ENCODE results near the gene RPL34.

DNA sequence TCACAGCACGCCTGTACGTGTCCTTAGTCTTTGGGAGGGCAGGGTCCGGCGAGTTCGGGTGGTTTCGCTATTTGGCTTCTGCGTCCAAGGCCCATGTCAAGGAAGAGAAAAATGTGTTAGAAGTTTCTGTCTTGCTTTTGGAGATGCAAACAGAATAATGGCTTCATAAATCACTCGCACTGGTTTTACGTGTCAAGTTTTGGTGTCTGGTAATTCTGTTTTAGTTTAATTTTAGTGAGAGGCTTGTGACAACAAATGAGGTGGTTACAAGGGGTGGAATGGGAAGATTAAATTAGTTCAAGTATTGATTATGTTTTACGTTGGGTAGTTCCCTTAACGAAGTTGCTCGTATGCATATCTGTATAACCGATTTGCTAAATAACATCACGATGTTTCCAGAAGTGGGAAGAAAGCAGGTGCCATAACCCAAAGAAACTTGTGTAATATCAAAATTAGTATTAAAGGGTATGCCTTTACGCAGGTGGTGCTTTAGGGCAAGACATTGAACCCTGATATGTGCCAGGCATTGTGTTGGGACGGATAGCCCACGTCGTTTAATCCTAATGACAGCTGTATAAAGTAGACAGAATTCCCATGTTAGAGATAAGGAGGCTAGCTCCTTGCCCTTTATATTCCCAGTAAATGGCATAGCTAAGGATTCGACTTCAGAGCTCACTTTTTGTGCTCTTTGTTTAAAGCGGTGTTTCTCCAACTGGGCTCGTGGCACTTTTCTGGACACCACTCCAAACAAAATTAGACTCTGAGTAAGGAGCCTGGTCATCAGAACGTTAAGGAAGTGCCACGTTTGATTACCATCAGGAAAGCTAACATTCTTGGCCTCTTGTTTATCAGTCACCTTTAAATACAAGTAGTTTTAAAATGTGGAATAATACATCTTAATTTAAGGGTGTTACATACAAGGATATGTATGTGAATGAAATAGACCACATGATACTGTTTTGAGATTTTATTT, 843 bp downstream of the RPL34 start:
- no peak for TF ChIP-seq CTCF (IDR thresholded peaks at IDR 0.05)
- no peak for TF ChIP-seq EP300 (IDR thresholded peaks at IDR 0.05)
- no peak for TF ChIP-seq POLR2A (IDR thresholded peaks at IDR 0.05)
